Anterior cingulate cortex (tissue), 58 donors: ENCODE results near the gene SHB.
A peak's percentile ranks its signal among the peaks of the same experiment; 100 is the strongest.
"Not testable (repeated sequence)": the region's sequence is repeated elsewhere in the genome, so short reads cannot be mapped to it uniquely, and the experiment has no call there.

ENCODE experiments used
- DNase-seq, 58 donors: peaks; one replicate each; lab custom pipeline; 2025; lab: John Stamatoyannopoulos, UW

SHB gene

GRCh38 chr9:37914701-37915358, 154.2 kb downstream of the SHB start:
- DNase-seq = no peak

DNA sequence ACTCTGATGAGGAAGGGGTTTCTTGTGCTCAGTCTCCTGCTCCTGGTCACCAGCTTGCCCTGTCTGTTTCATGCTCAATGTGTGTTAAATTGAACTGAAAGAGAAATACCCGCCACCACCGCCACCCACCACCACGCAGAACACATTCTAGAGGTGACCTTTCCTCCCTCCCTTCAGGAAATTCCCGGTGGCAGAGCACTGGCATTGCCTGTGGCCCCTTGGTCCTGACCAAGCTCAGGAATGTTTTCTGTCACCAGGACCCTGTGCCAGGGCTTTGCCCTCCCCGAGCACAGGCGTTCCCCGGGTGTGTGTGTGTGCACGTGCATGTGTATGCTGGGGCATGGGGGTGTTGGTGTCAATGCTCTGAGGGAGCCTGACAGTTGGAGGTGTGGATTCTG, 154.9 kb downstream of the SHB start:
- DNase-seq = no peak

DNA sequence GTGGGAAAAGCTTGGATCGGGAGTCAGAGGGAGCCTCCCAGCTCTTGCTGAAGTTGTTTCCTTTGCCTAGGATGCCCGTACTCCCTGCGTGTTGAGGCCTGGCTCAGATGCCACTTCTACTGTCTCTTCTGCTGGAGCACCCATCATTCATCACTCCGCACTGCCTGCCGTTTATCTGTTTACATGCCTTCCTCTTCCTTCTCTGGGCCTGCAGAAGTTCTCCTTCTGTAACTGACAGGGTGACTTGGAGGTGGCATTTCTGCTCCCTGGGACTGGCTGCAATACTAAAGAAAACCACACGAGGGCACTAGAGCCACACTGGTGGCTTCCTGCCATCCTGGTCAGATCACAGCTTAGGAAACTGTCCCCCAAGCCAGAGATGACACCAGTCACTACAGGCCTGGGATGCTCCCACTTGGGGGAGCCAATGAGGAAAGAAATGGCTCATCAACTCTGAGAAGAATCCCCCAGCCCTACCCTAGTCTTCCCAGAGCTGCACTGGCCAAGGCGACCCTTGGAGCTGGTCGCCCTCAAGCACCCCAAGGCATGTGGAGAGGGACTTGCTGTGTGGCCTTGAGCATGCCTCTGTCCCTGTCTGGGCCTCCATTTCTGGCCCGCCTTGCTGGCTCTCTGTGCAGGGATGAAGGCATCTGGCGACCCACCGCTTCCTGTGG, 155.4 kb downstream of the SHB start:
- DNase-seq = peak in 56 of 58 donors; percentile 45 to 93 (median 82)

DNA sequence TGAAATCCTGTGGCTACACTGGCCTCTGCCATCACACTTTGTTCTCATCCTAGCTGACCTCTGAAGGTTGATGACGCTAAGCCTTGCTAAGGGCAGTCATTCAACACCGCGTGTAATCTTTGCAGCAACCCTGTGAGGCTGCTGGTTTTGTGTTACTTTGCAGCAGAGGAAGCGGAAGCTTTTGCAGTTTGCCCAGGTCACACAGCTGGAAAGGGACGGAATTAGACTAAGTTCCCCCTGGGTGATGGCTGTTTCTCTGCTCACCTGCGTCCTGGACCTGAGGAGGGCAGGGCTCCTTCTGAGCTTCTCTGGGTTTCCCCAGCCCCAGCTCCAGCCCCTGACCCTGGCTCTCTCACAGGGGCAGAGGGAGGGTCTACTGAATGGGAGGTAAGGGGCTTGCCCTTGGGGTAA, 157.8 kb downstream of the SHB start:
- DNase-seq = no peak

GRCh38 chr9:37910271-37910670, 158.8 kb downstream of the SHB start:
- no peak for DNase-seq

DNA sequence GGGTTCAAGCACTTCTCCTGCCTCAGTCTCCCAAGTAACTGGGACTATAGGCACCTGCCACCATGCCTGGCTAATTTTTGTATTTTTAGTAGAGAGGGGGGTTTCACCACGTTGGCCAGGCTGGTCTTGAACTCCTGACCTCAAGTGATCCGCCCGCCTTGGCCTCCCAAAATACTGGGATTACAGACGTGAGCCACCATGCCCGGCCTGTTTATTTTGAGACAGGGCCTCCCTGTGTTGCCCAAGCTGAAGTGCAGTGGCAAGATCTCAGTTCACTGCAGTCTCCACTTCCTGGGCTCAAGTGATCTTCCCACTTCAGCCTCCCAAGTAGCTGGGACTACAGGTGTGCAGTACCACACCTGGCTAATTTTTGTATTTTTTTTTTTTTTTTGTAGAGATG, 159.2 kb downstream of the SHB start:
- DNase-seq = not testable (repeated sequence)

DNA sequence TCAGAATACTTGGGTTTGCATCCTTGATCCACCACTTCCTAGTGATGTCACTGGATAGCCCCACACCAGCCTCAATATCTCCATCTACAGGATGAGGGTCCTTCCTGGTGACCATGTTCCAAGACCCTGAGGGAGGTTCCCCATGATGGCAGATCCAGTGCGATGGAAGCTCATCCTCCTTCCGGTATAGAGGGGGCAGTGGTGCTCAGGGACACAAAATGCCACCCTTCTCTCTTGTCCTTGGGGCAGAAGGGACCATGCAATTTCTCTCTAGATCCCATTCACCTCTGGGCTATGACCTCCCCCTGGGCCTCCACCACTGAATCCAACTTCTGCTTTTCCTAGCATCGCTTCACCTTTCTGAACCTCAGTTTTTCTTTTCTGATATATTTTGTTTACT, 159.7 kb downstream of the SHB start:
- DNase-seq = no peak

DNA sequence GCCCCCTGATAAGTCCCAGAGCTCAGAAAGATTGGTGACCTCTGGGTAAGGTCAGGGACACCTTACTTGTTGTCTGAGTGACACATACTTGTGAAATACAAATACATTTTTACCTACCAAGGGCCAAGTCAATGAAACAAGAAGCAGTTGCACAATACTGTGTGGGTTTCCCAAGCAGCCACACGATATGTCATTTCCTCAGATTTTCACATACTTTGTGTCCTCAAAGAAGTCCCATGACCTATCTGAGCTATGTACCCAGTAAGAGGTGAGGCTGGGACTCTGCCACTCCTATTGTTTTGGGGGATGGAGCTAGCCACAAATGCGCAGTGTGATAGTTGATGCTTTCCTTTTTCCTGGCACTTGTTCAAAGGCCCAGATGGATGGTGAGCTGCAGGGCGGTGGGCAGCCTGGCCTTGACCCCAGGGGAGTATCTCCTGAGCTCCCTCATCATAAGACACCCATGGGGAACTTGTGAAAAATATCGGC, 160.3 kb downstream of the SHB start:
- no peak for DNase-seq

DNA sequence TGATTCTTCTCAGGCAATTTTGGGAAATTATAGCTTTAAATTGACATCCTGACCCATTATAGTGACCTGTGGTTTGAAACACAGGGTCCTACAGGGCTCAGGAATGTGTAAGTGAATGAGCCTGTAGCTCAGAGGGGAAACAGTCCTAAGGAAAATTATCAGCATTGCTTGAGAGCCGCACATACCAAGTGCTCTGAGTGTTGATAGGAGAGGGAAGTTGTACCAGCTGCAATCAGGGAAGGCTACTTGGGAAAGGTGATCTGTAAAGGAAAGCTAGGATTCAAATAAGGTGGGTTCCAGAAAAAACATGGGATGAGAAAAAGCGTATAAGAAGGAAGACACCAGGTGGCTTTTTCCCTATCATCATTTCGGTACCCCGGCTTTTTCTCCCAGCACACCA, 160.7 kb downstream of the SHB start:
- no peak for DNase-seq

DNA sequence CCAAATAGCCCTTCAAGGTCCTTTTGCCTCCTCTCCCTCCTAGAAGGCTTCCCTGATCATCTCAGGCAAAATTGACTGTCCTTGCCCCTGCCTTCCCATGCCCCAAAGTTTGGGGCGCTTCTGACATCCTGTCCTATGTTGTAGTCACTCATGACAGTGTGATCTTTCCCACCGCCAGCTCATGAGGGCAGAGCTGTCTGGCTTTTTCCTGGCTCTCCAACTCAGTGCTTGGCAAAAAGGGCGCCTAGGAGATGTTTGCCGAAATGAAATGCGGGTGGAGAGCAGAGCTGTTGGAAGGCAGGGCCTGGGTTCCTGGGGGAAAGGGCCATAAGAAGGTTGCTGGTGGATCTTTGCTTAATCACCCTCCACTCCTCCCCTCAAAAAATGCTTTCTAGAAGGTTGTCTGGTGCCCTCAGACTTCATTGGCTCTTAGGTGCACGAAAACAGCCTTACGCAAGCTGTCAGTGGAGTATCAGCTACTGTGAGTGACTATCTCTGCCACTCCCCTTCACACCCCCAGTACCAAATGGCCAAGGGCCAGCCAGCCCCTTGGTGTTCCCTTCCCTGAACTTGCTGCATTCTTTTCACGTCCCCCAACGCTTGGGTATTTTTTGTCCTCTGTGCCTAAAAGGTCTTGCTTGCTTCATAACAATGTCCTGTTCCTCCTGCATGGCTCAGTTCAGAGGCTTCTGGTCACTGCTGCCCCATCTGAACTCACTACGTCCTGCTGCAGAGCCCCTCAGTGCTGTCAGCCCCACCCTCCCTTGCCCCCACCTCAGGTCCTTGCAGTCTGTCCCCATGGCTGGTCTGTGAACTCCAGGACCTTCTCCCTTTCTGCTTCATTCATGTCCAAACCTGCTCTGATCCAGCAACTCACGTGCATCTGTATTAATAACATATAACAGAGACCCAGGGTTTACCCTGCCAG, 162.5 kb downstream of the SHB start:
- no peak for DNase-seq

DNA sequence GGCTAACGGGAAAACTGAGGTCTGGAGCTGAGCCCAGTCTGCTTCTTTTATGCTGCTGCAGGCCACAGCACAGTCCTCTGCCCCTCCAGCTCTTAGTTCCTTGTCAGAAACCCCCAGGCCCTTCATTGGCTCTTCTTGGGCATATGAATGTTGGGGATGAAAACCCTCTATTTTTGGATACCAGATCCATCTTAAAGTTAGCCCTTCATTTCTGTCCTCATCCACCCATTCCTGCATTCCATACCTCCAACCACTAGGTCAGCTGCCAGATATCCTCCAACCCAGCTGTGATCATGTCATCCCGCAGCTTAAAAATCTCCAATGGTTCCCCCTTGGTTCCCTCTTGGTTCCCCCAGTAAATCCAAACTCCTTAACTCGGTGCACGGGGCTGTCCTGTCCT, 163.3 kb downstream of the SHB start:
- DNase-seq = no peak

- no peak for DNase-seq
Observed at GRCh38 chr9:37905131-37905505, 163.9 kb downstream of the SHB start.

DNA sequence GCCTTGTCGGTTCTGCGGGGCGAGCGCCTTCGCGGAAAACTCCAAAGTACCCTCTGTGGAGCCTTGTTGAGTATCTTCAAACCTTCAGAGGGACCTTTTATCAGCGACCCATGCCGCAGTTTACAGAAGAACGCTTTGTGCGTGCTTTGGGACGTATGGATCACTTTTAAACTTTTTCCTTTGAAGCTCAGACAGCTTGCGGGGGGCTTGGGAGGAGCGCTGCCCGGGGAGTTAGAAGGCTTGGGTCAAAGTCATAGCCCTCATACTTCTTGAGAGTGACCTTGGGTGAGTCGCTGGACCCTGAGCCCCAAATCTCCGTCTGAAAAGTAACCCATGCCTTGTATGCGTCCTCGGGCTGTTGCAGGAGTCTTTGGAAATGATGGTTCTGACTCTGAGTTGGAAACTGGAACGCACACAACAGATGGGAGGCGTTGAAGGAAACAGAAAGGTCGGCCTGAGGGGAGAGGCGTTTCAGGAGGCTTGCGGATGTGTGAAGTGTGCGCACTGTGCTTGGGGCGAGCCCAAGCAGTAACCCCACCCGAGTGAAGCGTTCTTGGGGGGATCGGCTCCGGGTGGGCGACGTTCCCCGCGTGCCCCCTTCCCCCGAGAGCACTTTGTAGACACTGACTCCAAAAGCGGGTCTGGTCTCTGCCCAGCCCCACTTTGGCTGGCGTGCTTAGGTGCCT, 164.4 kb downstream of the SHB start:
- peak in 1 of 58 donors; percentile 42 for DNase-seq

- peak; percentile 50 to 96 (median 89) for DNase-seq
Observed at GRCh38 chr9:37903647-37904444, 165.2 kb downstream of the SHB start, which contains the start of gene SLC25A51. Gene SLC25A51, minus strand, starts transcription at chr9:37904127. Its CDS starts 15,577 bp downstream, at chr9:37888550.

DNA sequence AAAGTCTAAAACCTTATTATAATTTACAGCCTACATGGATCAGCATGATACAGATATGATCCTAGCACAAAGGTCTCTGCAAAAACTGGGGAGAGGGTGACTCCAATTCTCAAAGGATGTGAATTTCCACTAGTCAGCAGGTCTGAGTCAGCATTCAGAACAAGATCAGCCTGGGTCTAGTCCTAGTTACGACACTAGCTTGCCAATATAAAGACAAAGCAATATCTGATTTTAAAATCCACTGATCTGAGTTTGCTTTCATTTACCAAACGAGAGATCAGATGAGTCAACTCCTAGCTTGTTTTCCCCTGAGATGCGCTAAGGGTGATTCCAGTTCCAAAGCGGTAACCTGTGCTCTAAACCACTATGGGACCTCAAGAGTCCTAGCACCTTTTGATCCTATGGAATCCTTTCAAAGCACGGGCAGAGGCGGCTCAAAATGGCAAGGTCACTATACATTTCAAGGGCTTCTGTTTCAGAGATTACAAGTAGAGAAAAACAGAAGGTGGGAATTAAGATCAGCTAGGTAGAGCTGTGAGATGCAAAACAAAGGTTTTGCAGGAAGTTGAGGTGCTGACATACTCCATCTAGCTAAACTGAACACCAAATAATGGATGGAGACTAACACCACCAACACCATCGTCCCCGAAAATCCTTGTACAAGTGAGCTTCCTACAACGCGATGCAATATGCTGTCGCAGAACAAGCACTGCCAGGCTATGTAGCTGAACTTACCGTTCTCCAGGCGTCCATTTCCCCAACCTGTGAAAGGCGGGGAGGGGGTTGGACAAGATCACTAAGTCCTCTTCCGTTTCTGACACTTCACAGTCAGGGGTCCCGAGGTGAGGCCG, 166.0 kb downstream of the SHB start:
- no peak for DNase-seq

DNA sequence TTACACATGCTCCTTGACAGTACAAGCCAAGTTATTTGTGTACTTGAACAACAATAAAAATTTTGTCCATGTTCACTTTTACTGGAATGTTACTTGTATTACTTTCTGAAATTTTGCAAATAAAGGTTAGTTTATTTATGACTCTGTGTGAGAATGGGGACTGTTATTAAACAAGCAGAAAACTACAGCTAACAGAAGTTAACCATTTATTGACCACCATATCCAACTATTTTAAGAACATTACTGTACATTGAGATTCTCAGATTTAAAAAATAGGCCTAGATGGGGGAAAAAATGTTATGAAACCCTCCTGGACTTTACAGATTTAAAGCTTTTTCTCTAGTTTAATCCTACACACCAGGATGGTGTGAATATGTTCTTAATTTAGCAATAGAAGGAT, 166.9 kb downstream of the SHB start:
- no peak for DNase-seq

DNA sequence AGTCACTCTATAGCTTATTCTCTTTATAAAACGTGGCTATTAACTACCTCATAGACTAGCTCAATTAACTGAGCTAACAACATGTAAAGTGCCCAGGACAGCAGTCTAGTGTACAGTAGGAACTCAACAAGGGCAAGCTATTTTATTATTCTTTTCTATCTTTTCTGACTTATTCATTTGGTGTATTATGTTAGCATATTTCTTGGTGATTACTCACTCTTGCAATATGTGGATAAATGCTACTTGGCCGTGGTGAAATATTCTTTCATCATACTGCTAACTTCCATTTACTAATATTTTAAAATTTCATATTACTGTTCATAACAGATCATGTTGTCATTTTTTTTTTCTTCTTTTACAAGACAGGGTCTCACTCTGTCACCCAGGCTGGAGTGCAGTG, 170.0 kb downstream of the SHB start:
- no peak for DNase-seq

- no peak for DNase-seq
Observed at GRCh38 chr9:37897665-37898064, 171.4 kb downstream of the SHB start.

GRCh38 chr9:37892063-37892462, 177.0 kb downstream of the SHB start:
- DNase-seq = no peak
